NCI-H146 (cell line): ENCODE data around the gene ABCA4.
"Not testable (repeated sequence)": the region's sequence is repeated elsewhere in the genome, so short reads cannot be mapped to it uniquely, and the experiment has no call there.

Source experiments
- DNase-seq: peaks from one replicate; lab custom pipeline; 2025; lab: John Stamatoyannopoulos, UW

ABCA4 gene

DNA sequence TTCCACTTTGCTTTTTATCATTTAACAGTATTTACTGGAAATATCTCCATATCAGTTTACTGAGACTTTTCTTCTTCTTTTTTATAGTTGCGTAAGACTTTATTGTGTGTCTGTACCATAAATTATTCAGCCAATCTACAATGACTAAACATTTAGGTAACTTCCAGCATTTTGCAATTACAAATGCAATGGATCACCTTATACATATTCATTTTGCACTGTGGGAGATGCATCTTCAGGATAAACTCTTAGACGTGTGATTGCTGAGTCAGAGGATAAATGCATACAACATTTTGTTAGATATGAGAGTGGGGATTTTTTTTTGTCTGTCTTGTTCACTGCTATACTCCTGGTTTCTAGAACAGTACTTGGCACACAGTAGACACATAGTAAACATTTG lies 116.0 kb downstream of the ABCA4 start:
- no peak for DNase-seq

DNA sequence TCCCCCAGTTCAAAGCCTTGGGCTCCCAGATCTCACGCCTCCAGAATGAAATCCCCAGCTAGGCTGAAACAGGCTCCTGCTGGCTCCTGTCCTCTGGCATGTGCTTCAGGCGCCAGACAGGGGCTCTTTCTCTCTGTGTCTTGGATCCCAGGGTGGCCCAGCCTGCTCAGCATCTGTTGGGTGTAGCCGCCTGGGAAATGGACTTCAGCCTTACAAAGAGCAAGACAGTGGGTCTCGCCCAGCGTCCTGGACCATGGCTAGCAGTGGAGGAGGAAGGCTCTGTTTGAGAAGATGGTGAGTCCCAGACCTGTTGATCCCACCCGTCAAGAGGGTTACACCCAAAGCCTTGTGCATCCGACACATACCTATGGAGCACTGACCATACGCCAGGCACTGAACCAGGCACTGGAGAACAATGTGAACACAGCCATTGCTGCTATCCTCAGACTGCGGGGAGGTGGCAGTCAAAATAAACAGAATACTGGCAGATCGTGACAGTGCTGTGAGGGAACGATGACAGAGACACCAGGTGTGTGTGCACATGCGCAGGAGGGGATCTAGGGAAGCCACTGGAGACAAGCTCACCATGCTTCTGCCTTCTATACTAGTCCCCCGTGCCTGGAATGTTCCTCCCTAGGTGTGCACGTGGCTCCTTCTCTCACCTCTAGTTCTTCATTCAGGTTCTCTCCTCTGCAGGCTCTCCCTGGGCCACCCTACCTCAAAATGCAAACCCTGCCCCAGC lies 118.7 kb downstream of the ABCA4 start:
- no peak for DNase-seq

DNA sequence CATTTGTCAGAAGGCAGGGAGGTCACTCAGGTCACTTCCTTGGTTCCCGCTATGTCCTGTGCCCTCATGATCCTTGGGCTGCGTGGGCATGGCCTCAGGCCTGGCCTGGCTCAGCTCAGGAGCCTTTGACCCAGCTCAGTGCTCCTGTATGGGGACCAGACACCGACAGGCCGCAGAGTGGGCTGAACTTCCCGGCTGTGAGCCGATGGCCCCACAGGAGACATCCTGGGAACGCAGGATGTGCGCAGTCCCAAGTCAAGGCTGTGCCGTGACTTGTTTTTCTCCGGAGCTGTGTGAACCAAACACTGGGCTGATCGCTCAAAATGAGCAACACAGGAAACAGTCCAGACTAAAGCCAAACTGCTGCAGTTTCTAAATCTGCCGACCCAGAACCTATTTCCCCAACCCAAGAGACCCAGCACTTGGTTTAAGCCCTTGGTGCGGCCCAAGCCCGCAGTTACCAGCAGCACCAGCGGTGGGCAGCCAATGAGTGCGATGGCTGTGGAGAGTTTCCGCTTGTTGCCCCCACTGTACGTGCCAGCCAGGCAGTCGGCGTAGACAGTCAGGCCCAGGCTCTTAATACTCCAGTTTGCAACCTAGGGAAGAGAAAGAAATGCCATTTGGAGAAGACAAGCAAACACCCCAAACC lies 119.4 kb downstream of the ABCA4 start:
- no peak for DNase-seq

DNA sequence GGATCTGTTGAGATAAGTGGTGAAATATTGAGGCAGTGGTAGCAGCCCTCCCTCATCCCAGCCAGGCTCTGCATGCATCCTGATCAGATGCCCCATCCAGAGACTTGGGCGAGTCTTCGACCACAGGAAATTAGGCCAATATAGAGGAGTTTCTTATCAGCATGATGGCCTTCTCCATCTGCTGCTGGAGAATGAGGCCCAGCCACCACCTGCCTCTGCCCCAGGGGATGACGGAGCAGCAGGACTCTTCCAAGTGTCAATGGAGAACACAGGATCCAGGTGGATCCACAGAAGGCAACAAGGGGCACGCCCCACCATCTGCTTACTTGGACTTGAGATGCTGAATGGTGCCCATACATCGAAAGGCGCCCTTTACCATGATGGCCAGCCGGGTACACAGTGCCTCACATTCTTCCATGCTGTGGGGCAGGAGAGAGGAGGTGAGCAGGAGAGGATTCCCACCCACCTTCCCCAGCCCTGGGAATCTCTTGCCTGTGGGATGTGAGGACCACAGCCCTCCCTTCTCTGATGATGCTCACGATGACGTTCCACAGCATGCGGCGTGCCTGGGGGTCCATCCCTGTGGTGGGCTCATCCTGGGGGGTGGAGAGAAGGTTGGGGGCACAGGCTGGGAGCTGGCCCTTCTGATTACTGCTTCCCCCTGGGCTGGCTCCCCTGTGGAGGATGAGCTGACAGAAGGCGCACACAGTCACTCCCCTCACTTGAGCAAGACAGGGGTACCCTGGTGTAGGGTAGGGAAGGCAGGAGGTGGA lies 120.3 kb downstream of the ABCA4 start:
- peak; percentile 49 for DNase-seq

DNA sequence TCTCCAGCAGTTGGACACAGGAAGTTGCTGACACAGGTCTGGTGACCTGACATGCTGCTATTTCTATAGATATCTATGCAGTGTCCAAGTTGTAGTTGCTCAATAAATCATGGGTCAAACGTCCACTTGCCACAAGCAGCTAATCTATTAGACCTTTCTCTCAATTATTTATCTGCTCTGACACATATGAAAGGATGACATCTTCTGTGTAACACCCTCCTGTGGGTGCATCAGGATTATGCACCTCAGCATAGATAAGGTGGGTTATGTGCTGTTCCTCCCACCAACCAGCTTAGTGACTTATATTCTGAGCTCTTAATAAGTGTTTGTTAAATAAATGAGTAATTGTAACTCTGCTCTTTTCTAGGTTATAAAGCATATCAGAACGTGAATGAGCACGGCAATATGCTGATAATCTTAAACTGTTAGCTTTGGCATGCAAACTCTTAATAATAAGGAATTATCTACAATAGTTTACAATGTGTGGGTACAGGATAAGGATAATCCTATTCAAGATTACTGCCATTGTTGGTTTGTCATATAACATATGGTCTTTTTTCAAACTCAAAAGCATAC lies 121.0 kb downstream of the ABCA4 start:
- DNase-seq = no peak

DNA sequence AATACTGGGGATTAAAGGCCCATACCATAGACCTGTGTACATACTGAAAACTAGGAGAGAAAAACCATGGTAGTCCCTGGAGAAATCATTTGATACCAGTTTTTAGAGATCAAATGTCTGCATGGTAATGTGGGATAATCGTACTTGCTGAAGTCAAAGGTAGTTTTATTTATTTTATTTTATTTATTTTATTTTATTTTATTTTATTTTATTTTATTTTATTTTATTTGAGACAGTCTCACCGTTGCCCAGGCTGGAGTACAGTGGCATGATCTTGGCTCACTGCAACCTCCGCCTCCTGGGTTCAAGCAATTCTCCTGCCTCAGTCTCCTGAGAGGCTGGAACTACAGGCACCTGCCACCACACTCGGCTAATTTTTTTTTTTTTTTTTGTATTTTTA lies 122.4 kb downstream of the ABCA4 start:
- DNase-seq = not testable (repeated sequence)

DNA sequence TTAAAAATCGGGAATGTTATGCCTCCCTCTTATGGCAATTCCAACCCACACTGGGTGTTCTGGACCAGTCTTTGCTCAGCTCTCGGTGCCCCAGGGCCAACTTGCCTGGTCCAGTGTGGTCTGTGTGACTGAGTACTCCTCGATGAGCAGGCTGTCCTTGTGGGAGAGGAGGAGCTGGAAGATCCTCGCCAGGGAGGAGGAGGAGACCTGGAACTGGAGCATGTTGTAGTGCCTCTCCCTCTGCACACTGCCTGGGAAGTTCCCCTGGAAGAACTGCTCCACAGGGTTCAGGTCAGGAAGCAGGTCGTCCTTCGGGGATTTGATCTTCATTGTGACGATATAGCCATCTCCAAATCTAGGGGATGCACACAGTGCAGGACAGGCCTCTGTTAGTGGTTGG lies 123.2 kb downstream of the ABCA4 start:
- DNase-seq = no peak

DNA sequence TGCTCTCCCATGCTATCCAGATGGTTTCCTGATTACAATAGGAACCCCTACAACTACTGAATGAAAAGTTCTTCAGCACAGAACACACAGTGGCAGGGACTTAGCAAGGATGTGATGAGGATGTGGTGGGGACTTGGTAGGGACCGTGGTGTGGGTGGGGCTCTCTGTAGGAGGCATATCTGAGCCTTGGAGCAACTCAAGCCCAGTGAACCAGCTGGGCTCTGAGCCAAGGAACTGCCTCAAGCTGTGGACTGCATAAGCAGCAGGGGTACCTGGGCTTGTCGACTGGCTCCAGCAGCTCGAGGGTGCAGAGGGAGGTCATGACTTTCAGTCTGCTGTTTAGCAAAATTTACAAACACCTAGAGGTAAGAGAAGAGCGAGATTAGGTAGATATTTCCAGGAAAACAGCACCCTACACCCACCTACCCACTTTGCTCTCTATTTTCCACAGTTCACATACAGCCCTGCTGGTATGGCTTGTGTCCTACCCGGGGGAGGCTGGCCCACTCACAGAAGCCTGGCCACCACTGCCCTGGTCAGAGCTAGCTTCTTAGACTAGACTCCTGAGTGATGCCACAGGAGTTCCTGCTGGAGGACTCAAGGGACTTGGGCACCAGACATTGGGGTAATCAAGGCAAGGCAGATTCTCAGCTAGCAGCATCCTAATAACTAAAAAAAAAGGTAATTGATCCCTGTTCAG lies 125.0 kb downstream of the ABCA4 start:
- DNase-seq = no peak

DNA sequence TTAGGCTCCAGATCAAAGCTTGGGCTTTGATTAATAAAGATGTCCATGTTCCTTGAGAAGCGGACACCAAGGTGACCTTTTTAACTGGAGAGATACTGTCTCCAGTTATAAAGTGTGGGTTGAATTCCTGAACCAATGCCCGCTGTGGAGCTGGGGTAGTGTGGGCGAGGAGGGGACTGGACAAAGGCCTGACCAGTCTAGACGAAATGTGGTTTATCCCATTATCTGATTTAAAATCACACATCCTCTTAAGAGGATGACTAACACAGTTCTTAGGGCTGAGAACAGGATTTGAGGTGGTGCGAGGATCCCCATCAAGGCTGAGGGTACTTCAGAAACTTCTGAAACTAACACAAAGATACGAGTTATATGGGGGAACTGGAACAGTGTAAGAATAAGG lies 127.2 kb downstream of the ABCA4 start:
- no peak for DNase-seq

DNA sequence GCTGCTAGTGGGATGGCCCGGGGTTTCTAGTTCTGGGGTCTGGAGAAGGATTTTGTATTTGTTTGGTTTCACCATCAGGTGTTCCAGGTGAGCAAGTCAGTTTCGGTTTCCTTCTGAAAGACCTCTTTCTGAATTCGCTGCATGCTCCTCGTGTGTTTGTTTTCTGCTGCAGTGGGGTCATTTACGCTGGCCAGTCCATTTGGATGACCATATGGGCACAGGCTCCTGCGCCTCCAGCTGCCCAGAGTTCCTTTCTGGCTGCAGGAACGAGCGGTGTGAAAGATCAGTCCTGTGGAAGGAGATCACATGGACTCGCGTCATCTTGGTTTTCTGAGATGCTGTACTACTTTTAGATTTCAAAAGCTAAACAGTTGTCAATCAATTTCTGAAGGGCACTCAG lies 128.0 kb downstream of the ABCA4 start:
- DNase-seq = no peak

DNA sequence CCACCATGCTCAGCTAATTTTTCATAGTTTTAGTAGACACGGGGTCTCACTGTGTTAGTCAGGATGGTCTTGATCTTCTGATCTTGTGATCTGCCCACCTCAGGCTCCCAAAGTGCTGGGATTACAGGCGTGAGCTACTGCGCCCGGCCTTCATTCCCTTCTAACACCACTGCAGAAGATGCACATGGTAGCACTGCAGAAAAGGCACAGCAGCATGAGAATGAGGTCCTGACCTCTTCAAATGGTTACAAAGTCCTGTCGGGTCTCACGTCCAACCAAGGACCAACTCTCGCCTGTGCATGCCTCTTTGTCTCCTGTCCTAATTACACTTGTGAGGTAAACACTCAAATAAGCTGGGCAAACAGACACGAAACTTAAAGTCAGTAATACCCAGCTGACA lies 128.8 kb downstream of the ABCA4 start:
- DNase-seq = no peak

DNA sequence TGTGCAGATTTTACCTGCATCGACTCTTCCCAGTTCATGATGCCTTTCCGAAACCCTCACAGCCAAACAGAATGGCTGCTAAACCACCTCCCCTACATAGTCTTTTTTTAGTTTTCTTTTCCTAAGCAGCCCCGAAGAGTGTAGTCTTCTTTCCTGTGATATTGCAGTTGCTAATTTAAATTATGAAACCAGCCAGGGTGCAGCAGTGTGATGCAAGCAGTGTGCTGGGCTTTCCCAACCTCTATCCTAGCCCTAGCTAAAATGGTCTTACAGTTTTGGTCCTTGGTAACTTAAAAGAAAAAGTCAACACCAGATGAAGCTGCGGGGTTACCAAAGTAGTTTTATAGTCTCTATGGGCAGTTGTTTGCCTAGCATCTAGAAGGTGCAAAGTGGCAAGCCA lies 129.7 kb downstream of the ABCA4 start:
- no peak for DNase-seq

DNA sequence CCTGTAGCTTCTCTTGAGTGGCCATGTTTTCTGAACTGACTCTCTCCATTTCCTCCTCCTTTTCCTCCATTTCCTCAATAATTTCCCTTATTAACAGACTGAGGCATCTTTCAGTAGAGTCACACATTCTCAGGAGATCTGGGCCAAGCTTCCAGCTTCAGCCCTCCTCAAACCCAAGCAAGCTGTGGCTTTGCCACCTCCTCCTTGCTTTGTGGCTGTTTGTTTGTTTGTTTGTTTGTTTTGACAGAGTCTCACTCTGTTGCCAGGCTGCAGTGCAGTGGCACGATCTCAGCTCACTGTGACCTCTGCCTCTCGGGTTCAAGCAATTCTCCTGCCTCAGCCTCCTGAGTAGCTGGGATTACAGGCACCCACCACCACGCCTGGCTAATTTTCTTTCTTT lies 130.5 kb downstream of the ABCA4 start:
- DNase-seq = not testable (repeated sequence)

DNA sequence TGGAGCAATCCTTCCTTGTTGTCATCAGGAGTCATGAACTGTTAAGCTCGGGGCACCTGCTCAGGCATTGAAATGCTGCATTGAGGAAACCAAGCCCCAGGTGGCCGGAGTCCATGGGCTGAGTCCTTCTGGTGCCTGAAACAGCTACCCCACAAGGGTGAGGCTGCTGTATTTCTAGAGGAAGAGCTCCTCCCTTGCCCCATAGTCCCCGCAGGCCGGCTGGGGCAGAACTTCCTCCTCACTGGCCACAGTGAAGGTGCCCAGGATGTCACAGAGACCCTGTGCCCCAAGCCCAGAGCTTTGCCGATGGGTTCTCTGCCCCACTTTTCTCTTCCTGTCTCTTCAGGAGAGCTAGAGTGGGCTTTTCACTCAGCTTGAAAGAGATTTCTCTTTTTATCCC lies 130.9 kb downstream of the ABCA4 start:
- DNase-seq = no peak

DNA sequence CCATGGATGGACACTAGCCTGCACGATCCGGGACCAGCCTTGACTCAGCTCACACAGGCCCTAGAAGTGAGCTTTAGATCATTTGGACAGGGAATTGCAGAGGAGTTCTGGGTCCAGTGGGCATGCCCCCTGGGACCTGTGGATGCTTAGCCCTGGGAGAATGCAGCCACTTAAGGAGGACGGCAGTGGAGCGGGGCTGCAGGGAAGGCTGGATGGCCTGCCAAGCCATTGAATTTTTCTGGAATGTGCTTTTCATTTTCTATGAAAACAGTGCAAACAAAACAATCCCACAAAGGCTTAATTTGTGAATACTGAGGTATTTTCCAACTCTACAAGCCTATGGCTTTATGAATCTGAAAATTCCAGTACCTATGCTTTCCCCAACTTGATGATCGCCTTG lies 131.3 kb downstream of the ABCA4 start:
- no peak for DNase-seq

DNA sequence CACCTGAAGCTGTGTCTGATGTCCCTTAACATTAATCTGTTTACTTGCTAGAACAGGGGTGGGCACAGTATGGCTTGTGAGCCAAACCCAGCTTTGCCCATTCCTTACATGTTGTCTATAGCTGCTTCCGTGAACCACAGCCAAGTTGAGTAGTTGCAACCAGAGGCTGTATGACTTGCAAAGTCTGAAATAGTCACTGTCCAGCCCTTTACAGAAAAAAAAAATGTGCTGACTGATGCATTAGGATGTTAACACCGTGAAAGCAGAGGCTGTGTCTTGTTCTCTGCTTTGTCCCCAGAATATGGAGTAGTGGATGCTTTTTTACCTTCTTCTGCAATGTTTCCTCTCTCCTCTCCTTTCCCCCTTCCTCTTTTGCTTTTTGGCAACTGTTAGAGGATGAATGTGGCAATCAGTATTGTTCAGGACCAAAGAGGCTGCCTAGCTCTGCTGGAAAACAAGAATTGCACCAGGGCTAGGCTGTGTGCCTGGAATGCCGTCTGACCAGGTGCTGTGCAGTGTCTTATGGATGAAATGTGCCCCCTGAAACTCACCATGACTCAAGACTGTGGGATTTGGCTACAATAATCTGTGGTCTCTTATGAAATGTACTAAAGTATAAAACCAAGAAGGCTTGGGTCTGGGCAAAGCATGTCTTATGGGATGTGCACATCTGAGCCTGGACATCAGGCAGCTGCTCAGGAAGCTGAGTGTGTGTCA lies 132.2 kb downstream of the ABCA4 start:
- no peak for DNase-seq

DNA sequence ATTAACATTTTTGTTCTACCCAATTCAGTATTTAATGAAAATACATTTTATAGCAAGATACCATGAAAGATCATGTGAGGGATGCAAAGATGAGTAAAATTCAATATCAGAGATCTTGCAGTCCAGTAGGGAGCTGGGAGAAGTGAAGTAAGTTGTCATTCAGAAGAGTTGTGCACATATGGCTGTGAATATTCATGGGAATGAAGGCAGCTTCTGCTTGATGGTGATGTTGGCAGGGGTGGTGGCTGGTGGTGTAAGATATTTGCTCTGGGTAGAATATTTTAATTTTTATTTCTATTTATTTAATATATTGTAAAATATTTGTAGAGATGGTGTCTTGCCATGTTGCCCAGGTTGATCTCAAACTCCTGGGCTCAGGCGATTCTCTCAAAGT lies 139.7 kb downstream of the ABCA4 start:
- no peak for DNase-seq

DNA sequence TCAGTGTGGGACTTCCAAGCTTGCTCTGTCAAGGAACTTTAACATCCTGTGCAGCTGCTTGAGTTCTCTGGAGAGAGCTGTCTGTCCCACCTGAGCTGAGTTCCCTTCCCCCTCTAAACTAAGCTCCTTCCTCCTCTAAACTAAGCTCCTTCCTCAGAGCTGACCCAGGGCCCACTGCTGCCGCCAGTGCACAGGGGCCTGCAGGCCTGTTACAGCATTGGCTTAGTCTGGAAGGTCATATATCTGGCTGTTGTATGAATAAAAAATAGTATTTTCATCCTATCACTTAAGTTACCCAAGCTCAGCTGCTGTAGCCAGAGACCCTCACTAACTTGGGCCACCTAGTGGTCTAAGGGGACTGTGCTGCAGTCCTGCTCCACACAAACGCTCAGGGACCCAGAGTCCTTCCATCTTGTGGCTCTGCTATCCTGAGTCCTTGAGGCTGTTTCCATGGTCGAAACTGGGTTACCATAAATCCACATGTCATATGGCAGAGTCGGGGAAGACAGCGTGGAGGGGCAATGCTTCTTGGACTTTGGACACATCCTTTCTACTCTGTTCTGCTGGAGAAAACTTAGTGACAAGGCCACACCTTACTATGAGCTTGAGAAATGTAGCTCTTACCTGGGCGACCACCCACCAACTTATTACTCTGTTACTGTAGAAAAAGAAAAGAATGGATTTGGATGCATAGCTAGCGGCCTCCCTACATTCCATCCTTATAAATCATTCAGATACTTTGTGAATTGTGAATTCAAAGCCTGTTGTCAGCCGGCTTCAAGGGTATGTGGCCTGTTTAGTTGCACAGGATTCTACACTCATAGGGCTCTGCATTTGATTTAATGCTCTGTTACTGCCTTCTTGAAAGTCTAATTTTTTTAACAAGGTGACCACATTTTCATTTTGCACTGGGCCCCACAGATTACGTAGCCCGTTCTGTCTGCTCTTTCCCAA lies 140.4 kb downstream of the ABCA4 start:
- peak; percentile 29 for DNase-seq

DNA sequence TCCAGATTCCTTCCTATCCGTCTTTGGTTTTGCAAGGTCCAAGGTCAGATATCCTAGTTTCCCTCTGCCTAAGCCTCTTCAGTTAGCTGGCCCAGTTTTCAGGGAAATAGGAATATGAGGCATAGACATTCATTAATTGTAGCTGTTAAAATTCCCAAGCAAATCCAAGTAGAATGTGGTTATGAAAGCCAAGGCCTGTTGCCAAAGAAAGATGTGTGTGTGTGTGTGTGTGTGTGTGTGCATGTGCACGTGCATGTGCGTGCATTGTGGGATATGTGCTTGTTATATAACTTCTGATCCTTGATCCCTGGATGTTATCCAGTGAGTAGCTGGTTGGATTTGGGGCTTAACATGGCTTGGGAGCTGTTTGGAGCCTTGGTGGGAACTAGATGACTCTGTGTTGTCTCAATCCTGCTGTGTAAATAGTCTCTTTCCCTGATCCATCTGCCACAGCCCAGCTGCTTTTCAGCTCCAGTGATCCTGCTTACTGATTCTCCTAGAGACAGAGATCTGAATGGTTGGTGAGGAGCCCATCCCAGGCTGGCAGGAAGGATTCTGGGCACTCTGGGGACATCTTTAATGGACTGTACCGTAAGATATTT lies 141.1 kb downstream of the ABCA4 start:
- DNase-seq = peak; percentile 67
